Astrocyte of the spinal cord (primary cell): ENCODE results near the gene MTCL1.
A peak's percentile ranks its signal among the peaks of the same experiment; 100 is the strongest.

Source experiments
- DNase-seq: peaks from one replicate; pipeline ENCODE4 v3.0.0; 2011; ENCODE audit warnings: low read depth, low spot score
- H3K4me3 ChIP-seq: 2 replicates; pipeline ENCODE4 v1.5.1; 2011; ENCODE audit warnings: low read depth, mild to moderate bottlenecking, low read length, moderate library complexity
- CTCF ChIP-seq: IDR thresholded peaks from 2 replicates; pipeline ENCODE4 v1.5.1; 2012; ENCODE audit warnings: low read depth, mild to moderate bottlenecking, low read length, inconsistent platforms
- in situ Hi-C: cut with HindIII; loops from 2 replicates; pipeline ENCODE4 v1.10.0; 2017; ENCODE audit warnings: low sequenced_read_pairs

The MTCL1 gene

GRCh38 chr18:8724452-8724851 is 19.1 kb downstream of the MTCL1 start:
- no peak for DNase-seq
- no peak for TF ChIP-seq CTCF
- in situ Hi-C loops, result no loop called here
- H3K4me3 ChIP-seq, result no peak overlapping the region

- TF ChIP-seq CTCF, result no peak
- no peak for DNase-seq
- H3K4me3 ChIP-seq, result no peak overlapping the region
- in situ Hi-C loops, result no loop called here
Measured at GRCh38 chr18:8726281-8726680, 20.9 kb downstream of the MTCL1 start.

GRCh38 chr18:8726963-8727705 is 21.8 kb downstream of the MTCL1 start:
- H3K4me3 ChIP-seq, result no peak overlapping the region
- no peak for DNase-seq
- in situ Hi-C loops, result no loop called here
- TF ChIP-seq CTCF, result no peak

- DNase-seq, result peak; percentile 93
- H3K4me3 ChIP-seq, result no peak overlapping the region
- no peak for TF ChIP-seq CTCF
- in situ Hi-C loops, result no loop called here
Measured at GRCh38 chr18:8730080-8730827, 24.9 kb downstream of the MTCL1 start.

- no peak overlapping the region for H3K4me3 ChIP-seq
- no peak for DNase-seq
- in situ Hi-C loops, result no loop called here
- no peak for TF ChIP-seq CTCF
Measured at GRCh38 chr18:8732442-8733360, 27.3 kb downstream of the MTCL1 start.

- no peak for TF ChIP-seq CTCF
- H3K4me3 ChIP-seq, result no peak overlapping the region
- in situ Hi-C loops, result no loop called here
- no peak for DNase-seq
Measured at GRCh38 chr18:8734496-8734895, 29.1 kb downstream of the MTCL1 start.
